RWPE1 (cell line): ENCODE results near the gene C7orf33.
"Not testable (repeated sequence)": the region's sequence is repeated elsewhere in the genome, so short reads cannot be mapped to it uniquely, and the experiment has no call there.

Experiments
- CTCF ChIA-PET: fragments of 350-600 bp; sonication (Branson Sonifier 250); formaldehyde crosslinking; extraction: SDS; loops from one replicate; lab custom pipeline; 2021; lab: Yijun Ruan, JAX
- POLR2A ChIA-PET: fragments of 400-600 bp; formaldehyde crosslinking; extraction: SDS; loops from one replicate; lab custom pipeline; 2020; ENCODE audit warnings: antibody characterized with exemption; ENCODE audit not compliant: low non-redundant PET; lab: Yijun Ruan, JAX
- DNase-seq: peaks from one replicate; pipeline ENCODE4 v3.0.0; 2012; ENCODE audit warnings: low spot score
- H3K27ac ChIP-seq: fragments of 450-650 bp; 2 replicates; pipeline ENCODE4 v1.5.1; 2017
- CTCF ChIP-seq: fragments of 450-650 bp; conservative IDR thresholded peaks from 2 replicates; pipeline ENCODE4 v1.5.1; 2017; ENCODE audit warnings: low read depth, mild to moderate bottlenecking

Gene C7orf33

GRCh38 chr7:148547951-148548350 is 42.6 kb upstream of the C7orf33 start:
- ChIA-PET POLR2A (interaction anchor here (0.6 kb wide), 1 partner anchor 52 kb away, joined by 3 read pairs; no protein-coding TSS in a partner anchor), CTCF (no interaction called here)
- TF ChIP-seq CTCF: no peak
- H3K27ac ChIP-seq: no peak overlapping the region
- DNase-seq: no peak

GRCh38 chr7:148553979-148554378 is 36.6 kb upstream of the C7orf33 start:
- no peak overlapping the region for H3K27ac ChIP-seq
- CTCF ChIA-PET: no interaction called here
- TF ChIP-seq CTCF: no peak
- no peak for DNase-seq
- POLR2A ChIA-PET: no interaction called here

- no peak for DNase-seq
- ChIA-PET CTCF (interaction anchor here (0.6 kb wide), 1 partner anchor 276 kb away, joined by 6 read pairs; no protein-coding TSS in a partner anchor), POLR2A (no interaction called here)
- TF ChIP-seq CTCF: no peak
- H3K27ac ChIP-seq: no peak overlapping the region
Measured at GRCh38 chr7:148556892-148557291, 33.7 kb upstream of the C7orf33 start.

GRCh38 chr7:148558914-148559313 is 31.7 kb upstream of the C7orf33 start:
- CTCF ChIA-PET: interaction anchor here (0.9 kb wide), 1 partner anchor 81 kb away, joined by 3 read pairs; no protein-coding TSS in a partner anchor
- TF ChIP-seq CTCF: no peak
- POLR2A ChIA-PET: no interaction called here
- H3K27ac ChIP-seq: no peak overlapping the region
- no peak for DNase-seq

- TF ChIP-seq CTCF: no peak
- POLR2A ChIA-PET: no interaction called here
- CTCF ChIA-PET: no interaction called here
- H3K27ac ChIP-seq: no peak overlapping the region
- peak; percentile 22 for DNase-seq
Measured at GRCh38 chr7:148561099-148561498, 29.5 kb upstream of the C7orf33 start.

GRCh38 chr7:148563583-148564274 is 26.8 kb upstream of the C7orf33 start:
- ChIA-PET POLR2A (no interaction called here), CTCF (interaction anchor here (0.6 kb wide), 1 partner anchor 12 kb away, joined by 3 read pairs; no protein-coding TSS in a partner anchor)
- TF ChIP-seq CTCF: no peak
- DNase-seq: no peak
- peak overlapping the region; percentile 42 for H3K27ac ChIP-seq

- POLR2A ChIA-PET, CTCF ChIA-PET, DNase-seq: not testable (repeated sequence)
- H3K27ac ChIP-seq: peak overlapping the region; percentile 42
Measured at GRCh38 chr7:148564275-148564951, 26.2 kb upstream of the C7orf33 start.
